ENCODE results near the gene IL13.
"Not testable (repeated sequence)": the region's sequence is repeated elsewhere in the genome, so short reads cannot be mapped to it uniquely, and the experiment has no call there.

Gene IL13

GRCh38 chr5:132686193-132686592 is 28.2 kb downstream of the IL13 start:
- no peaks in the 10 kb centered on the region for H3K27me3 ChIP-seq (ENCODE audit: insufficient read depth, insufficient read length)
- no peaks in the 10 kb centered on the region for H3K4me1 ChIP-seq (ENCODE audit: insufficient read depth, insufficient read length)
- TF ChIP-seq ZNF274 (IDR thresholded peaks at IDR 0.05; ENCODE audit: low read depth, low read length) (no peak), SUZ12 (IDR thresholded peaks at IDR 0.05; ENCODE audit: extremely low read depth, insufficient read depth, insufficient read length) (no peak)
- H3K9ac ChIP-seq (ENCODE audit: insufficient read length, low read depth), result no peak overlapping the region
- H3K4me3 ChIP-seq (ENCODE audit: insufficient read length, low read depth), result no peak overlapping the region
- H3K36me3 ChIP-seq (ENCODE audit: insufficient read depth, insufficient read length, low read length), result no peaks in the 10 kb centered on the region
- DNase-seq (ENCODE audit: low read depth, low spot score), result no peak
- no peaks in the 10 kb centered on the region for H3K9me3 ChIP-seq (ENCODE audit: insufficient read depth, low read length)

GRCh38 chr5:132687995-132688394 is 30.0 kb downstream of the IL13 start:
- Histone ChIP-seq H3K36me3 (ENCODE audit: insufficient read depth, insufficient read length, low read length) (no peaks in the 10 kb centered on the region), H3K27me3 (ENCODE audit: insufficient read depth, insufficient read length) (no peaks in the 10 kb centered on the region), H3K9ac (ENCODE audit: insufficient read length, low read depth) (no peak overlapping the region), H3K4me1 (ENCODE audit: insufficient read depth, insufficient read length) (no peaks in the 10 kb centered on the region), H3K9me3 (ENCODE audit: insufficient read depth, low read length) (no peaks in the 10 kb centered on the region), H3K4me3 (ENCODE audit: insufficient read length, low read depth) (no peak overlapping the region)
- no peak for DNase-seq (ENCODE audit: low read depth, low spot score)
- TF ChIP-seq ZNF274 (IDR thresholded peaks at IDR 0.05; ENCODE audit: low read depth, low read length) (no peak), YY1 (IDR thresholded peaks at IDR 0.05; ENCODE audit: insufficient read depth, insufficient read length) (no peak), SUZ12 (IDR thresholded peaks at IDR 0.05; ENCODE audit: extremely low read depth, insufficient read depth, insufficient read length) (no peak)

GRCh38 chr5:132688536-132689339 is 30.8 kb downstream of the IL13 start:
- no peak overlapping the region for H3K4me3 ChIP-seq (ENCODE audit: insufficient read length, low read depth)
- TF ChIP-seq ZNF274 (IDR thresholded peaks at IDR 0.05; ENCODE audit: low read depth, low read length) (no peak), YY1 (IDR thresholded peaks at IDR 0.05; ENCODE audit: insufficient read depth, insufficient read length) (no peak), SUZ12 (IDR thresholded peaks at IDR 0.05; ENCODE audit: extremely low read depth, insufficient read depth, insufficient read length) (no peak)

GRCh38 chr5:132689513-132689912 is 31.5 kb downstream of the IL13 start:
- no peak for DNase-seq (ENCODE audit: low read depth, low spot score)
- Histone ChIP-seq H3K36me3 (ENCODE audit: insufficient read depth, insufficient read length, low read length) (no peaks in the 10 kb centered on the region), H3K4me3 (ENCODE audit: insufficient read length, low read depth) (no peak overlapping the region), H3K9me3 (ENCODE audit: insufficient read depth, low read length) (no peaks in the 10 kb centered on the region), H3K9ac (ENCODE audit: insufficient read length, low read depth) (no peak overlapping the region), H3K4me1 (ENCODE audit: insufficient read depth, insufficient read length) (no peaks in the 10 kb centered on the region), H3K27me3 (ENCODE audit: insufficient read depth, insufficient read length) (no peaks in the 10 kb centered on the region)
- TF ChIP-seq SUZ12 (IDR thresholded peaks at IDR 0.05; ENCODE audit: extremely low read depth, insufficient read depth, insufficient read length), result no peak
- no peak for TF ChIP-seq ZNF274 (IDR thresholded peaks at IDR 0.05; ENCODE audit: low read depth, low read length)
- TF ChIP-seq YY1 (IDR thresholded peaks at IDR 0.05; ENCODE audit: insufficient read depth, insufficient read length), result no peak

More at GRCh38 chr5:132688536-132689339, 30.8 kb downstream of the IL13 start:
- Histone ChIP-seq H3K4me1 (ENCODE audit: insufficient read depth, insufficient read length) (no peaks in the 10 kb centered on the region), H3K9ac (ENCODE audit: insufficient read length, low read depth) (no peak overlapping the region), H3K36me3 (ENCODE audit: insufficient read depth, insufficient read length, low read length) (no peaks in the 10 kb centered on the region), H3K27me3 (ENCODE audit: insufficient read depth, insufficient read length) (no peaks in the 10 kb centered on the region), H3K9me3 (ENCODE audit: insufficient read depth, low read length) (no peaks in the 10 kb centered on the region)
- DNase-seq (ENCODE audit: low read depth, low spot score), result no peak

GRCh38 chr5:132690156-132690555 is 32.2 kb downstream of the IL13 start:
- H3K9me3 ChIP-seq (ENCODE audit: insufficient read depth, low read length), result no peaks in the 10 kb centered on the region
- H3K36me3 ChIP-seq (ENCODE audit: insufficient read depth, insufficient read length, low read length), result no peaks in the 10 kb centered on the region
- TF ChIP-seq YY1 (IDR thresholded peaks at IDR 0.05; ENCODE audit: insufficient read depth, insufficient read length) (no peak), SUZ12 (IDR thresholded peaks at IDR 0.05; ENCODE audit: extremely low read depth, insufficient read depth, insufficient read length) (no peak), ZNF274 (IDR thresholded peaks at IDR 0.05; ENCODE audit: low read depth, low read length) (no peak)
- no peaks in the 10 kb centered on the region for H3K27me3 ChIP-seq (ENCODE audit: insufficient read depth, insufficient read length)
- no peaks in the 10 kb centered on the region for H3K4me1 ChIP-seq (ENCODE audit: insufficient read depth, insufficient read length)
- no peak overlapping the region for H3K9ac ChIP-seq (ENCODE audit: insufficient read length, low read depth)
- no peak overlapping the region for H3K4me3 ChIP-seq (ENCODE audit: insufficient read length, low read depth)
- DNase-seq (ENCODE audit: low read depth, low spot score), result no peak

- H3K27me3 ChIP-seq (ENCODE audit: insufficient read depth, insufficient read length); H3K4me3 ChIP-seq (ENCODE audit: insufficient read length, low read depth); H3K9ac ChIP-seq (ENCODE audit: insufficient read length, low read depth); DNase-seq (ENCODE audit: low read depth, low spot score); H3K36me3 ChIP-seq (ENCODE audit: insufficient read depth, insufficient read length, low read length); H3K4me1 ChIP-seq (ENCODE audit: insufficient read depth, insufficient read length); H3K9me3 ChIP-seq (ENCODE audit: insufficient read depth, low read length): not testable (repeated sequence)
Observed at GRCh38 chr5:132691755-132692631, 34.0 kb downstream of the IL13 start.

GRCh38 chr5:132692632-132692967 is 34.6 kb downstream of the IL13 start:
- TF ChIP-seq SUZ12 (IDR thresholded peaks at IDR 0.05; ENCODE audit: extremely low read depth, insufficient read depth, insufficient read length) (no peak), YY1 (IDR thresholded peaks at IDR 0.05; ENCODE audit: insufficient read depth, insufficient read length) (no peak), ZNF274 (IDR thresholded peaks at IDR 0.05; ENCODE audit: low read depth, low read length) (no peak)
- H3K36me3 ChIP-seq (ENCODE audit: insufficient read depth, insufficient read length, low read length), result no peaks in the 10 kb centered on the region
- H3K4me1 ChIP-seq (ENCODE audit: insufficient read depth, insufficient read length), result no peaks in the 10 kb centered on the region
- H3K9ac ChIP-seq (ENCODE audit: insufficient read length, low read depth), result no peak overlapping the region
- no peak overlapping the region for H3K4me3 ChIP-seq (ENCODE audit: insufficient read length, low read depth)
- no peak for DNase-seq (ENCODE audit: low read depth, low spot score)
- H3K9me3 ChIP-seq (ENCODE audit: insufficient read depth, low read length), result no peaks in the 10 kb centered on the region
- H3K27me3 ChIP-seq (ENCODE audit: insufficient read depth, insufficient read length), result no peaks in the 10 kb centered on the region
